GM12878 (cell line): ENCODE data around the gene MIER3. TPM values are rescaled to one million over a fixed set of nuclear protein-coding genes. Genes with fewer than 3 reads are reported as not detected.
A peak's percentile ranks its signal among the peaks of the same experiment; 100 is the strongest.

ENCODE experiments used
- ATAC-seq: fragments of 200-7000 bp; cut with Tn5 transposase; 3 replicates; pipeline ENCODE4 v1.9.1; 2020; ENCODE audit warnings: mild to moderate bottlenecking, moderate library complexity
- BruUV-seq: library from RNA; stranded (reverse); fragments of 400-500 nt; replicated peaks from 2 replicates; lab custom pipeline; 2021; lab: Mats Ljungman, UMichigan
- CTCF ChIA-PET: fragments of 300-600 bp; sonication (Branson Sonifier 250); formaldehyde crosslinking; extraction: SDS; loops from one replicate; lab custom pipeline; 2021; ENCODE audit warnings: inconsistent platforms; lab: Yijun Ruan, JAX
- POLR2A ChIA-PET: fragments of 350-600 bp; formaldehyde crosslinking; extraction: SDS; loops from one replicate; lab custom pipeline; 2021; ENCODE audit warnings: inconsistent platforms; lab: Charles Lee
- RAD21 ChIA-PET: fragments of 300-600 bp; sonication (Branson Sonifier 250); formaldehyde crosslinking; loops from one replicate; lab custom pipeline; 2023; ENCODE audit warnings: antibody characterized with exemption; ENCODE audit not compliant: unreplicated experiment; lab: Charles Lee
- SMC1A ChIA-PET: fragments of 300-600 bp; sonication (Branson Sonifier 250); formaldehyde crosslinking; loops from one replicate; lab custom pipeline; 2023; ENCODE audit not compliant: unreplicated experiment, uncharacterized antibody; lab: Charles Lee
- DNase-seq: peaks from one replicate; pipeline ENCODE4 v3.0.0-alpha.2; 2011; ENCODE audit warnings: low read depth, low spot score
- FAIRE-seq: peaks from 3 replicates; lab custom pipeline; 2011; peaks lifted over from hg19 to GRCh38; lab: Jason Lieb, UNC
- H2AFZ ChIP-seq: 2 replicates; pipeline ENCODE4 v1.6.0; 2011; ENCODE audit warnings: low read depth, low read length, control low read depth; ENCODE audit not compliant: control insufficient read depth
- H3K27ac ChIP-seq: 2 replicates; pipeline ENCODE4 v1.5.1; 2011; ENCODE audit warnings: control low read depth; ENCODE audit not compliant: control insufficient read depth, insufficient read depth
- H3K27me3 ChIP-seq, 2 experiments: replicated peaks in 1 of 2; 2 replicates each; pipeline versions ENCODE4 v1.6.0 to v1.6.1; 2011; ENCODE audit warnings: low read length in 1 of 2; ENCODE audit not compliant: control insufficient read depth in 2 of 2, insufficient read depth in 2 of 2
- H3K36me3 ChIP-seq, 2 experiments: 2 replicates each; pipeline ENCODE4 v1.5.1; 2011; ENCODE audit warnings: low read length in 1 of 2; ENCODE audit not compliant: control insufficient read depth in 2 of 2, insufficient read depth in 2 of 2
- H3K4me1 ChIP-seq: 2 replicates; pipeline ENCODE4 v1.6.1; 2011; ENCODE audit warnings: mild to moderate bottlenecking, low read length, moderate library complexity, mixed read lengths; ENCODE audit not compliant: control insufficient read depth, insufficient read depth
- H3K4me2 ChIP-seq: 2 replicates; pipeline ENCODE4 v1.6.0; 2011; ENCODE audit warnings: control low read depth; ENCODE audit not compliant: control insufficient read depth, insufficient read depth
- H3K4me3 ChIP-seq: fragments of 200-600 bp; sonication (generic); 2 replicates; pipeline ENCODE4 v1.5.1; 2016
- H3K79me2 ChIP-seq: 2 replicates; pipeline ENCODE4 v1.6.0; 2011; ENCODE audit warnings: low read length; ENCODE audit not compliant: control insufficient read depth, insufficient read depth
- H3K9ac ChIP-seq: 2 replicates; pipeline ENCODE4 v1.8.0; 2011; ENCODE audit warnings: low read length, control low read depth, mixed read lengths; ENCODE audit not compliant: control insufficient read depth, insufficient read depth
- H3K9me3 ChIP-seq: replicated peaks from 3 replicates; pipeline ENCODE4 v1.5.1; 2011; ENCODE audit warnings: mild to moderate bottlenecking, low read length; ENCODE audit not compliant: control insufficient read depth, insufficient read depth
- H4K20me1 ChIP-seq: 2 replicates; pipeline ENCODE4 v1.6.0; 2011; ENCODE audit not compliant: control insufficient read depth, insufficient read depth
- CREM ChIP-seq: IDR thresholded peaks from 2 replicates; pipeline ENCODE4 v1.6.1; 2014; ENCODE audit warnings: antibody characterized with exemption, low read depth
- KLF5 ChIP-seq: fragments of 450-650 bp; IDR thresholded peaks from 2 replicates; pipeline ENCODE4 v1.6.1; 2014; ENCODE audit warnings: mild to moderate bottlenecking; ENCODE audit not compliant: partially characterized antibody
- MEF2B ChIP-seq: fragments of 450-650 bp; IDR thresholded peaks from 2 replicates; pipeline ENCODE4 v1.6.1; 2018; ENCODE audit warnings: mild to moderate bottlenecking, moderate library complexity; ENCODE audit not compliant: partially characterized antibody, poor library complexity, severe bottlenecking
- MLLT1 ChIP-seq: fragments of 450-650 bp; IDR thresholded peaks from 2 replicates; pipeline ENCODE4 v1.6.1; 2016; ENCODE audit warnings: mild to moderate bottlenecking
- NFYA ChIP-seq: IDR thresholded peaks from 2 replicates; pipeline ENCODE4 v1.6.1; 2011; ENCODE audit warnings: low read depth, mild to moderate bottlenecking, low read length, improper control_type of control experiment, borderline replicate concordance
- NFYB ChIP-seq: IDR thresholded peaks from 2 replicates; pipeline ENCODE4 v1.6.1; 2011; ENCODE audit warnings: low read depth, mild to moderate bottlenecking, low read length, improper control_type of control experiment, moderate library complexity; ENCODE audit not compliant: insufficient read depth
- NKRF ChIP-seq: fragments of 450-650 bp; conservative IDR thresholded peaks from 2 replicates; pipeline ENCODE4 v1.6.1; 2017; ENCODE audit warnings: mild to moderate bottlenecking, moderate library complexity
- NR2F1 ChIP-seq: fragments of 450-650 bp; conservative IDR thresholded peaks from 2 replicates; pipeline ENCODE4 v1.6.1; 2017; ENCODE audit warnings: mild to moderate bottlenecking
- PKNOX1 ChIP-seq: fragments of 450-650 bp; IDR thresholded peaks from 2 replicates; pipeline ENCODE4 v1.6.1; 2016; ENCODE audit warnings: mild to moderate bottlenecking
- POU2F2 ChIP-seq: IDR thresholded peaks from 3 replicates; pipeline ENCODE4 v1.6.1; 2011; ENCODE audit warnings: low read depth, mild to moderate bottlenecking, low read length, borderline replicate concordance
- SMAD5 ChIP-seq: IDR thresholded peaks from 2 replicates; pipeline ENCODE4 v1.6.1; 2016; ENCODE audit warnings: antibody characterized with exemption, low read depth
- SPI1 ChIP-seq: IDR thresholded peaks from 2 replicates; pipeline ENCODE4 v1.6.1; 2011; ENCODE audit warnings: low read depth, mild to moderate bottlenecking, low read length, moderate library complexity, borderline replicate concordance; ENCODE audit not compliant: insufficient read depth
- STAT1 ChIP-seq: fragments of 450-650 bp; conservative IDR thresholded peaks from 2 replicates; pipeline ENCODE4 v1.6.1; 2014; ENCODE audit warnings: antibody characterized with exemption, mild to moderate bottlenecking
- ZBED1 ChIP-seq: IDR thresholded peaks from 2 replicates; pipeline ENCODE4 v1.6.1; 2016; ENCODE audit warnings: borderline replicate concordance
- ZNF207 ChIP-seq: fragments of 450-650 bp; IDR thresholded peaks from 2 replicates; pipeline ENCODE4 v1.6.1; 2014; ENCODE audit warnings: antibody characterized with exemption, mild to moderate bottlenecking, borderline replicate concordance
- WGBS: methylation state at CpG from one replicate; pipeline ENCODE4 v1.1.6; 2016; ENCODE audit warnings: low lambda C conversion rate; ENCODE audit not compliant: insufficient replicate concordance, insufficient coverage; ENCODE audit errors: missing lambda C conversion rate; 5-methylcytosine and 5-hydroxymethylcytosine counted together
- in situ Hi-C: fragments of 300-500 bp; cut with MboI; formaldehyde crosslinking; loops from 9 replicates; pipeline ENCODE4 v1.14.3; 2018; ENCODE audit warnings: mixed read lengths
- intact Hi-C: fragments of 100-400 bp; cut with micrococcal nuclease; formaldehyde crosslinking; loops from one replicate; pipeline ENCODE4 v1.14.2; 2022; ENCODE audit not compliant: unreplicated experiment
- polyA plus RNA-seq, 11 experiments: library from polyadenylated mRNA; depleted of rRNA in 4 of 11; unstranded in 6 of 11; stranded (reverse) in 5 of 11; fragments of >200 nt; fragmentation: Nextera tagmentation in 4 of 11; fragmentation: Illumina TruSeq in 1 of 11; extraction: Ambion mirVana in 4 of 11; extraction: Trizol in 1 of 11; gene quantifications; 1 replicate in 1 of 11; 2 replicates in 10 of 11; pipeline versions ENCODE4 v1.2.1 to v1.2.3, GENCODE V29; 2011 to 2016; ENCODE audit warnings: inconsistent platforms in 2 of 11, missing spikeins in 2 of 11, low read depth in 1 of 11
- total RNA-seq, 4 experiments: library from RNA; depleted of rRNA in 3 of 4; stranded (reverse); fragments of >200 nt in 3 of 4; fragmentation: Illumina TruSeq in 1 of 4; extraction: Trizol in 1 of 4; gene quantifications; 2 replicates each; pipeline versions ENCODE4 v1.2.1 to v1.2.3, GENCODE V29; 2013 to 2021

The MIER3 gene
- total and polyA plus RNA-seq, 10 of the 15 experiments (the other 5 are each of a cell fraction or from before 2014, with no cell fraction given) = 2.9 to 14.6 (median 7.2) TPM

- ChIA-PET RAD21 (interaction anchor here (0.6 to 2.6 kb wide), 12 partner anchors 8 to 1810 kb away, joined by 4 to 15 read pairs (median 5); partner anchors contain the start of gene GPBP1), SMC1A (interaction anchor here (0.7 to 3.0 kb wide), 16 partner anchors 8 to 646 kb away, joined by 3 to 15 read pairs (median 5); no protein-coding TSS in a partner anchor), POLR2A (interaction anchor here (0.9 to 1.5 kb wide), 9 partner anchors 10 to 271 kb away, joined by 3 to 8 read pairs (median 4); partner anchors contain the start of gene GPBP1), CTCF (interaction anchor here (0.6 to 3.3 kb wide), 12 partner anchors 10 to 1604 kb away, joined by 3 to 17 read pairs (median 5); no protein-coding TSS in a partner anchor)
- Histone ChIP-seq H2AFZ (peak overlapping the region; percentile 67), H3K4me2 (peak overlapping the region; percentile 99), H3K9me3 (no peaks in the 10 kb centered on the region), H3K27ac (peak overlapping the region; percentile 88), H3K9ac (peak overlapping the region; percentile 81), H3K27me3 (no peaks in the 10 kb centered on the region), H3K4me1 (peaks cover 7% of the 10 kb centered on the region), H3K36me3 (no peaks in the 10 kb centered on the region), H4K20me1 (no peaks in the 10 kb centered on the region), H3K4me3 (peak overlapping the region; percentile 71), H3K79me2 (peaks cover 2% of the 10 kb centered on the region; the same call in 1 of the 2 replicates)
- in situ Hi-C loops (loop anchor here (25.0 kb wide), 1 partner anchor 1552 kb away; the partner anchor contains the start of gene PLK2), intact Hi-C loops (no loop called here)
- DNase-seq (no peak), FAIRE-seq (peak; percentile 23), ATAC-seq (peak; percentile 28)
- TSS peak; percentile 86 for BruUV-seq
- WGBS = 4% methylated on average over 29 of the region's 29 CpGs
- TF ChIP-seq POU2F2 (0 out of 3 replicates have a peak, but pooled peaks have one; percentile 25), ZNF207 (peak; percentile 48; the same call in 1 of the 2 replicates), STAT1 (peak; percentile 78; the same call in 1 of the 2 replicates), NFYA (no peak), SMAD5 (0 out of 2 replicates have a peak, but pooled peaks have one; percentile 4), NFYB (no peak), SPI1 (no peak), NR2F1 (peak; percentile 9), MEF2B (no peak), ZBED1 (peak; percentile 38; the same call in 1 of the 2 replicates), PKNOX1 (peak; percentile 74), MLLT1 (peak; percentile 52; the same call in 1 of the 2 replicates), KLF5 (peak; percentile 47), CREM (peak; percentile 20; the same call in 1 of the 2 replicates), NKRF (peak; percentile 87)
These were observed 41.5 kb downstream of the MIER3 start for GRCh38 chr5:56910210-56910965.
